ENCODE data around the gene GLB1L. TPM values are rescaled to one million over a fixed set of nuclear protein-coding genes. Genes with fewer than 3 reads are reported as not detected.

The GLB1L gene
- total and polyA plus RNA-seq, 2 donors from 2014 or later = 19.7 to 20.6 TPM

DNA sequence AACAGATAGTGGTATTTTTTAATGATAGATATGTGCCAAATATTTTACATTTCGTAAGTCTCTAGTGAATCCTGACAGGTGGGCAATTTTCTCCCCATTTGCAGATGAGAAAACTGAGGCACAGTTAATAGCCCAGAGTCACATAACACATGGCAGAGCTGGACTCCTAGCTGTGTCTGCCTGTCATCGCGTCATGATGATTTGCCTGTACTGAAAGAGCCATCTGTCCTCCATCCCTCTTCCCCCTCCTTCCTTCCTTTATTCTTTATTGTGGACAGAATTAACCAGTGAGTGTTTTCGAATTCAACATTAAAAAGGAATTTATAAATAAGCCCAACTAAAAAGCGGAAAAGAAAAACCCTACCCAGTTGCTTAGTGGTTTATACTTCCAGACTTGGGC lies 37.1 kb upstream of the GLB1L start:
- Histone ChIP-seq H3K36me3 (ENCODE audit: control insufficient read depth in 2 of 3, insufficient read depth in 3 of 3, low read length in 3 of 3) (peaks cover 0 to 15% (median 9%) of the 10 kb centered on the region in 3 donors), H3K27ac (ENCODE audit: low read depth in 2 of 2, low read length in 2 of 2) (no peak overlapping the region), H3K9ac (ENCODE audit: low read length in 3 of 3) (no peak overlapping the region), H3K4me3 (ENCODE audit: low read length in 3 of 3) (no peak overlapping the region), H3K4me1 (ENCODE audit: control insufficient read depth in 2 of 3, insufficient read depth in 2 of 3, low read depth in 1 of 3, low read length in 3 of 3) (peaks cover 8 to 24% (median 16%) of the 10 kb centered on the region in 3 donors), H3K9me3 (ENCODE audit: control insufficient read depth in 2 of 3, insufficient read depth in 1 of 3, low read length in 3 of 3) (no peaks in the 10 kb centered on the region), H3K27me3 (ENCODE audit: control insufficient read depth, insufficient read depth, low read length) (no peaks in the 10 kb centered on the region)
- FAIRE-seq (no peak), DNase-seq (no peak)
- intact Hi-C loops (cut with DNase I) = loop anchor here (10.0 kb wide), 1 partner anchor 118 kb away; the partner anchor contains the start of gene NHEJ1
- TF ChIP-seq, protein P1, sequence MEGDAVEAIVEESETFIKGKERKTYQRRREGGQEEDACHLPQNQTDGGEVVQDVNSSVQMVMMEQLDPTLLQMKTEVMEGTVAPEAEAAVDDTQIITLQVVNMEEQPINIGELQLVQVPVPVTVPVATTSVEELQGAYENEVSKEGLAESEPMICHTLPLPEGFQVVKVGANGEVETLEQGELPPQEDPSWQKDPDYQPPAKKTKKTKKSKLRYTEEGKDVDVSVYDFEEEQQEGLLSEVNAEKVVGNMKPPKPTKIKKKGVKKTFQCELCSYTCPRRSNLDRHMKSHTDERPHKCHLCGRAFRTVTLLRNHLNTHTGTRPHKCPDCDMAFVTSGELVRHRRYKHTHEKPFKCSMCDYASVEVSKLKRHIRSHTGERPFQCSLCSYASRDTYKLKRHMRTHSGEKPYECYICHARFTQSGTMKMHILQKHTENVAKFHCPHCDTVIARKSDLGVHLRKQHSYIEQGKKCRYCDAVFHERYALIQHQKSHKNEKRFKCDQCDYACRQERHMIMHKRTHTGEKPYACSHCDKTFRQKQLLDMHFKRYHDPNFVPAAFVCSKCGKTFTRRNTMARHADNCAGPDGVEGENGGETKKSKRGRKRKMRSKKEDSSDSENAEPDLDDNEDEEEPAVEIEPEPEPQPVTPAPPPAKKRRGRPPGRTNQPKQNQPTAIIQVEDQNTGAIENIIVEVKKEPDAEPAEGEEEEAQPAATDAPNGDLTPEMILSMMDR (IDR thresholded peaks at IDR 0.05; ENCODE audit: borderline replicate concordance, extremely low read depth, insufficient read depth) = no peak

DNA sequence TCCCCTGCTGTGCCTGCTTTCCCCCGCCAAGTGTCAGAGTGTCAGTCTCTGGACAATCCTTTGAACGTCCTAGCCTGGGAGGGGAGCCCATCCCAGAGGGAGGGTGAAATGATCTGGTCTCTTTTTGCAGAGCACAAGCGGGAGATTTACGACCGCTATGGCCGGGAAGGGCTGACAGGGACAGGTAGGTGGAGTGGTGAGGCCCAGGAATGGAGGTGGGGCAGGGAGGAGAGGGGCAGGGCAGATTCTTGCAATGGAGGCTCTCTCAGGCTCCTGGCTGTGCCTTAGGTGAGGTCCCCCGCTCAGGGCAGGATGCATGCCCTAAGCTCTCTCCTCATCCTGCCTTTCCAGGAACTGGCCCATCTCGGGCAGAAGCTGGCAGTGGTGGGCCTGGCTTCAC lies 36.3 kb upstream of the GLB1L start:
- intact Hi-C loops (cut with DNase I) = loop anchor here (10.0 kb wide), 1 partner anchor 117 kb away; the partner anchor contains the start of gene NHEJ1
- peaks cover 0 to 15% (median 9%) of the 10 kb centered on the region in 3 donors for H3K36me3 ChIP-seq (ENCODE audit: control insufficient read depth in 2 of 3, insufficient read depth in 3 of 3, low read length in 3 of 3)
- H3K9me3 ChIP-seq (ENCODE audit: control insufficient read depth in 2 of 3, insufficient read depth in 1 of 3, low read length in 3 of 3) = no peaks in the 10 kb centered on the region
- no peak overlapping the region for H3K4me3 ChIP-seq (ENCODE audit: low read length in 3 of 3)
- H3K27me3 ChIP-seq (ENCODE audit: control insufficient read depth, insufficient read depth, low read length) = no peaks in the 10 kb centered on the region
- no peak for FAIRE-seq
- no peak overlapping the region for H3K27ac ChIP-seq (ENCODE audit: low read depth in 2 of 2, low read length in 2 of 2)
- H3K9ac ChIP-seq (ENCODE audit: low read length in 3 of 3) = no peak overlapping the region
- H3K4me1 ChIP-seq (ENCODE audit: control insufficient read depth in 2 of 3, insufficient read depth in 2 of 3, low read depth in 1 of 3, low read length in 3 of 3) = peaks cover 8 to 24% (median 16%) of the 10 kb centered on the region in 3 donors
- TF ChIP-seq, protein P1 (IDR thresholded peaks at IDR 0.05; ENCODE audit: borderline replicate concordance, extremely low read depth, insufficient read depth) = no peak
- DNase-seq = no peak

DNA sequence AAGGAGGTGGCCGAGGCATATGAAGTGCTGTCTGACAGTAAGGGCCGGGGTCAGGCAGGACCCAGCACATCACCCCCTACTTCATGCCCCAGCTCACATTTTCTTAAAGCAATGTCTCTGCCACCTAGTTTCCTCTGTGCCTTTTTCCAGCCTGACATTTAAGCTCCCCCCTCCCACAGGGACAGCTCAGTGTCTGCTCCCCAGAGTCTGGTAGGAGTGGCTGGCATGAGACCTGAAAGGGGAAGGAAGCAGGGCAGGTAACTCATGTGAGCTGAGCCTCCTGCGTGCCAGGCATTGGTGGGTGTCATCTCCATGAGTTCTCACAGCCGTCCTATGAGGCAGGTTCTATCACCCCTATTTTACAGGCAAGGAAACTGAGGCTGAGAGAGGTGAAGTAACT lies 35.4 kb upstream of the GLB1L start:
- Histone ChIP-seq H3K27me3 (ENCODE audit: control insufficient read depth, insufficient read depth, low read length) (no peaks in the 10 kb centered on the region), H3K27ac (ENCODE audit: low read depth in 2 of 2, low read length in 2 of 2) (no peak overlapping the region), H3K4me1 (ENCODE audit: control insufficient read depth in 2 of 3, insufficient read depth in 2 of 3, low read depth in 1 of 3, low read length in 3 of 3) (peaks cover 8 to 21% (median 16%) of the 10 kb centered on the region in 3 donors), H3K9ac (ENCODE audit: low read length in 3 of 3) (no peak overlapping the region), H3K9me3 (ENCODE audit: control insufficient read depth in 2 of 3, insufficient read depth in 1 of 3, low read length in 3 of 3) (no peaks in the 10 kb centered on the region), H3K36me3 (ENCODE audit: control insufficient read depth in 2 of 3, insufficient read depth in 3 of 3, low read length in 3 of 3) (peaks cover 0 to 15% (median 9%) of the 10 kb centered on the region in 3 donors), H3K4me3 (ENCODE audit: low read length in 3 of 3) (no peak overlapping the region)
- intact Hi-C loops (cut with DNase I) = loop anchor here (10.0 kb wide), 1 partner anchor 116 kb away; the partner anchor contains the start of gene NHEJ1
- TF ChIP-seq, protein P1 (IDR thresholded peaks at IDR 0.05; ENCODE audit: borderline replicate concordance, extremely low read depth, insufficient read depth) = no peak
- DNase-seq (no peak), FAIRE-seq (no peak)
